Tibial nerve (tissue), 4 donors: Measurements from ENCODE around the gene CLEC16A.

Experiments used
- EP300 ChIP-seq, 2 donors: sonication (generic); formaldehyde crosslinking; IDR thresholded peaks; one replicate each; pipeline ENCODE4 v1.6.1; 2017; ENCODE audit warnings: antibody characterized with exemption in 2 of 2, mild to moderate bottlenecking in 1 of 2
- TF ChIP-seq, protein P1 (sequence below), 5 experiments: fragments of 200-600 bp in 3 of 5; fragments of 450-650 bp in 2 of 5; sonication (generic) in 3 of 5; IDR thresholded peaks; one replicate each; pipeline ENCODE4 v1.5.1; 2016 to 2019; ENCODE audit warnings: antibody characterized with exemption in 5 of 5, mild to moderate bottlenecking in 3 of 5, moderate library complexity in 2 of 5

GRCh38 chr16:10926867-10927266, 17.5 kb upstream of the CLEC16A start:
- TF ChIP-seq, protein P1, sequence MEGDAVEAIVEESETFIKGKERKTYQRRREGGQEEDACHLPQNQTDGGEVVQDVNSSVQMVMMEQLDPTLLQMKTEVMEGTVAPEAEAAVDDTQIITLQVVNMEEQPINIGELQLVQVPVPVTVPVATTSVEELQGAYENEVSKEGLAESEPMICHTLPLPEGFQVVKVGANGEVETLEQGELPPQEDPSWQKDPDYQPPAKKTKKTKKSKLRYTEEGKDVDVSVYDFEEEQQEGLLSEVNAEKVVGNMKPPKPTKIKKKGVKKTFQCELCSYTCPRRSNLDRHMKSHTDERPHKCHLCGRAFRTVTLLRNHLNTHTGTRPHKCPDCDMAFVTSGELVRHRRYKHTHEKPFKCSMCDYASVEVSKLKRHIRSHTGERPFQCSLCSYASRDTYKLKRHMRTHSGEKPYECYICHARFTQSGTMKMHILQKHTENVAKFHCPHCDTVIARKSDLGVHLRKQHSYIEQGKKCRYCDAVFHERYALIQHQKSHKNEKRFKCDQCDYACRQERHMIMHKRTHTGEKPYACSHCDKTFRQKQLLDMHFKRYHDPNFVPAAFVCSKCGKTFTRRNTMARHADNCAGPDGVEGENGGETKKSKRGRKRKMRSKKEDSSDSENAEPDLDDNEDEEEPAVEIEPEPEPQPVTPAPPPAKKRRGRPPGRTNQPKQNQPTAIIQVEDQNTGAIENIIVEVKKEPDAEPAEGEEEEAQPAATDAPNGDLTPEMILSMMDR (IDR thresholded peaks at IDR 0.05): no peak
- no peak for TF ChIP-seq EP300 (IDR thresholded peaks at IDR 0.05)
